Panc1 (cell line): Measurements from ENCODE around the gene TRAF2. TPM values are rescaled to one million over a fixed set of nuclear protein-coding genes. Genes with fewer than 3 reads are reported as not detected.

Experiments used
- ATAC-seq: fragments of 200-7000 bp; cut with Tn5 transposase; 2 replicates; pipeline ENCODE4 v1.9.1; 2020; ENCODE audit warnings: mild to moderate bottlenecking, moderate library complexity
- BruUV-seq: library from RNA; stranded (reverse); fragments of 400-500 nt; replicated peaks from 2 replicates; lab custom pipeline; 2021; lab: Mats Ljungman, UMichigan
- CTCF ChIA-PET: fragments of 300-600 bp; sonication (Branson Sonifier 250); formaldehyde crosslinking; loops from one replicate; lab custom pipeline; 2022; ENCODE audit warnings: antibody characterized with exemption; lab: Charles Lee
- POLR2A ChIA-PET: fragments of 300-600 bp; sonication (Branson Sonifier 250); formaldehyde crosslinking; loops from one replicate; lab custom pipeline; 2022; ENCODE audit warnings: antibody characterized with exemption; lab: Charles Lee
- DNase-seq: peaks from one replicate; pipeline ENCODE4 v3.0.0-alpha.2; 2010; ENCODE audit warnings: low read depth, low spot score
- H3K27ac ChIP-seq: 2 replicates; pipeline ENCODE4 v1.5.1; 2011; ENCODE audit warnings: mild to moderate bottlenecking, low read length, inconsistent platforms
- H3K27me3 ChIP-seq: fragments of 200-500 bp; sonication (Bioruptor generic); 2 replicates; pipeline ENCODE4 v1.6.0; 2014; ENCODE audit warnings: low read length, inconsistent platforms; ENCODE audit not compliant: control insufficient read depth, insufficient read depth
- H3K36me3 ChIP-seq: fragments of 200-500 bp; sonication (Bioruptor generic); 2 replicates; pipeline ENCODE4 v1.5.1; 2014; ENCODE audit warnings: inconsistent platforms, mild to moderate bottlenecking, low read length, moderate library complexity; ENCODE audit not compliant: control insufficient read depth, insufficient read depth
- H3K4me1 ChIP-seq: 2 replicates; pipeline ENCODE4 v1.5.1; 2011; ENCODE audit warnings: inconsistent platforms, mild to moderate bottlenecking, low read length, moderate library complexity; ENCODE audit not compliant: control insufficient read depth, insufficient read depth
- H3K4me3 ChIP-seq, 2 experiments: 2 replicates each; pipeline ENCODE4 v1.5.1; 2011 to 2012; ENCODE audit warnings: low read depth in 2 of 2, low read length in 2 of 2, mild to moderate bottlenecking in 2 of 2, inconsistent platforms in 1 of 2, moderate library complexity in 1 of 2
- H3K9me3 ChIP-seq: fragments of 200-500 bp; sonication (Bioruptor generic); 2 replicates; pipeline ENCODE4 v1.5.1; 2014; ENCODE audit warnings: low read depth, mild to moderate bottlenecking, inconsistent platforms, low read length, moderate library complexity; ENCODE audit not compliant: control insufficient read depth, insufficient read depth
- POLR2AphosphoS5 ChIP-seq: IDR thresholded peaks from 2 replicates; pipeline ENCODE4 v1.6.1; 2012; ENCODE audit warnings: mild to moderate bottlenecking, low read depth, low read length, moderate library complexity
- SIN3A ChIP-seq: IDR thresholded peaks from 2 replicates; pipeline ENCODE4 v1.6.1; 2012; ENCODE audit warnings: low read depth, mild to moderate bottlenecking, low read length, moderate library complexity, borderline replicate concordance; ENCODE audit not compliant: insufficient read depth
- TCF7L2 ChIP-seq: IDR thresholded peaks from 2 replicates; pipeline ENCODE4 v1.6.1; 2011; ENCODE audit warnings: mild to moderate bottlenecking, low read depth, low read length, inconsistent platforms
- in situ Hi-C: cut with HindIII; loops from 2 replicates; pipeline ENCODE4 v1.10.0; 2016; ENCODE audit warnings: low sequenced_read_pairs, low pct_unique_long_range_greater_than_20kb
- intact Hi-C: fragments of 100-400 bp; cut with micrococcal nuclease; formaldehyde crosslinking; loops from one replicate; pipeline ENCODE4 v1.10.0; 2022; ENCODE audit not compliant: unreplicated experiment
- total RNA-seq: library from RNA; stranded (reverse); gene quantifications from one replicate; pipeline ENCODE4 v1.2.1, GENCODE V29; 2021; ENCODE audit not compliant: unreplicated experiment
- TF ChIP-seq, protein P1 (sequence below), 2 experiments: IDR thresholded peaks; 2 replicates each; pipeline ENCODE4 v1.6.1; 2011 to 2012; ENCODE audit warnings: low read depth in 2 of 2, control low read depth in 1 of 2, low read length in 1 of 2, mild to moderate bottlenecking in 1 of 2, moderate library complexity in 1 of 2; ENCODE audit not compliant: insufficient read depth in 1 of 2
- TF ChIP-seq, protein P2 (sequence below): fragments of 450-650 bp; IDR thresholded peaks from 2 replicates; pipeline ENCODE4 v1.5.1; 2017; ENCODE audit warnings: mild to moderate bottlenecking

Gene TRAF2
- total RNA-seq, 1 experiment from 2014 or later, result 48.7 TPM

DNA sequence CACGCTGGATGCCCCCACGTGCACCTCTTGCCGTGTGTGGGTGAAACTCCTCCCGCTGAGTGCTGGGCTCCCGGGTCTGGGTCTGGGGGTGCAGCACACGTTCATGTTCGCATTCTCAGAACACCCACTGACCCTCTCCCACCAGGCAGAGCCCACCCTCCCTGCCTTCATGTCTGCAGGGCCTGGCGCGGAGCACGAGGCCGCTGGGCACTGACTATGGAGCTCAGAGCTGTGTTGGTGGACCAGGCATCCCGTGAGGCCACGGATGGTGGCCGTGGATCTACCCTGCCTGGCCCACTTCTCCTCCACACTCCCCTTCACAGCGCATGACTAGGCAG is 74.6 kb downstream of the TRAF2 start:
- no peak for DNase-seq
- ATAC-seq, result no peak
- TF ChIP-seq POLR2AphosphoS5 (no peak), TCF7L2 (no peak), SIN3A (no peak)
- TF ChIP-seq, protein P1, sequence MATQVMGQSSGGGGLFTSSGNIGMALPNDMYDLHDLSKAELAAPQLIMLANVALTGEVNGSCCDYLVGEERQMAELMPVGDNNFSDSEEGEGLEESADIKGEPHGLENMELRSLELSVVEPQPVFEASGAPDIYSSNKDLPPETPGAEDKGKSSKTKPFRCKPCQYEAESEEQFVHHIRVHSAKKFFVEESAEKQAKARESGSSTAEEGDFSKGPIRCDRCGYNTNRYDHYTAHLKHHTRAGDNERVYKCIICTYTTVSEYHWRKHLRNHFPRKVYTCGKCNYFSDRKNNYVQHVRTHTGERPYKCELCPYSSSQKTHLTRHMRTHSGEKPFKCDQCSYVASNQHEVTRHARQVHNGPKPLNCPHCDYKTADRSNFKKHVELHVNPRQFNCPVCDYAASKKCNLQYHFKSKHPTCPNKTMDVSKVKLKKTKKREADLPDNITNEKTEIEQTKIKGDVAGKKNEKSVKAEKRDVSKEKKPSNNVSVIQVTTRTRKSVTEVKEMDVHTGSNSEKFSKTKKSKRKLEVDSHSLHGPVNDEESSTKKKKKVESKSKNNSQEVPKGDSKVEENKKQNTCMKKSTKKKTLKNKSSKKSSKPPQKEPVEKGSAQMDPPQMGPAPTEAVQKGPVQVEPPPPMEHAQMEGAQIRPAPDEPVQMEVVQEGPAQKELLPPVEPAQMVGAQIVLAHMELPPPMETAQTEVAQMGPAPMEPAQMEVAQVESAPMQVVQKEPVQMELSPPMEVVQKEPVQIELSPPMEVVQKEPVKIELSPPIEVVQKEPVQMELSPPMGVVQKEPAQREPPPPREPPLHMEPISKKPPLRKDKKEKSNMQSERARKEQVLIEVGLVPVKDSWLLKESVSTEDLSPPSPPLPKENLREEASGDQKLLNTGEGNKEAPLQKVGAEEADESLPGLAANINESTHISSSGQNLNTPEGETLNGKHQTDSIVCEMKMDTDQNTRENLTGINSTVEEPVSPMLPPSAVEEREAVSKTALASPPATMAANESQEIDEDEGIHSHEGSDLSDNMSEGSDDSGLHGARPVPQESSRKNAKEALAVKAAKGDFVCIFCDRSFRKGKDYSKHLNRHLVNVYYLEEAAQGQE (IDR thresholded peaks at IDR 0.05; ENCODE audit: insufficient read depth in 1 of 2, low read depth in 2 of 2, low read length in 1 of 2), result no peak
- TF ChIP-seq, protein P2, sequence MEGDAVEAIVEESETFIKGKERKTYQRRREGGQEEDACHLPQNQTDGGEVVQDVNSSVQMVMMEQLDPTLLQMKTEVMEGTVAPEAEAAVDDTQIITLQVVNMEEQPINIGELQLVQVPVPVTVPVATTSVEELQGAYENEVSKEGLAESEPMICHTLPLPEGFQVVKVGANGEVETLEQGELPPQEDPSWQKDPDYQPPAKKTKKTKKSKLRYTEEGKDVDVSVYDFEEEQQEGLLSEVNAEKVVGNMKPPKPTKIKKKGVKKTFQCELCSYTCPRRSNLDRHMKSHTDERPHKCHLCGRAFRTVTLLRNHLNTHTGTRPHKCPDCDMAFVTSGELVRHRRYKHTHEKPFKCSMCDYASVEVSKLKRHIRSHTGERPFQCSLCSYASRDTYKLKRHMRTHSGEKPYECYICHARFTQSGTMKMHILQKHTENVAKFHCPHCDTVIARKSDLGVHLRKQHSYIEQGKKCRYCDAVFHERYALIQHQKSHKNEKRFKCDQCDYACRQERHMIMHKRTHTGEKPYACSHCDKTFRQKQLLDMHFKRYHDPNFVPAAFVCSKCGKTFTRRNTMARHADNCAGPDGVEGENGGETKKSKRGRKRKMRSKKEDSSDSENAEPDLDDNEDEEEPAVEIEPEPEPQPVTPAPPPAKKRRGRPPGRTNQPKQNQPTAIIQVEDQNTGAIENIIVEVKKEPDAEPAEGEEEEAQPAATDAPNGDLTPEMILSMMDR, result no peak
- ChIA-PET CTCF (interaction anchor here (0.7 kb wide), 1 partner anchor 13 kb away, joined by 3 read pairs; no protein-coding TSS in a partner anchor), POLR2A (no interaction called here)
- H3K4me1 ChIP-seq, result peaks cover 5% of the 10 kb centered on the region; the same call in 1 of the 2 replicates
- intact Hi-C loops, result no loop called here
- H3K4me3 ChIP-seq, result no peak overlapping the region
- BruUV-seq, result no TSS peak
- H3K9me3 ChIP-seq, result no peaks in the 10 kb centered on the region
- H3K27me3 ChIP-seq, result no peaks in the 10 kb centered on the region
- no peaks in the 10 kb centered on the region for H3K36me3 ChIP-seq
- no peak overlapping the region for H3K27ac ChIP-seq
- in situ Hi-C loops, result no loop called here

DNA sequence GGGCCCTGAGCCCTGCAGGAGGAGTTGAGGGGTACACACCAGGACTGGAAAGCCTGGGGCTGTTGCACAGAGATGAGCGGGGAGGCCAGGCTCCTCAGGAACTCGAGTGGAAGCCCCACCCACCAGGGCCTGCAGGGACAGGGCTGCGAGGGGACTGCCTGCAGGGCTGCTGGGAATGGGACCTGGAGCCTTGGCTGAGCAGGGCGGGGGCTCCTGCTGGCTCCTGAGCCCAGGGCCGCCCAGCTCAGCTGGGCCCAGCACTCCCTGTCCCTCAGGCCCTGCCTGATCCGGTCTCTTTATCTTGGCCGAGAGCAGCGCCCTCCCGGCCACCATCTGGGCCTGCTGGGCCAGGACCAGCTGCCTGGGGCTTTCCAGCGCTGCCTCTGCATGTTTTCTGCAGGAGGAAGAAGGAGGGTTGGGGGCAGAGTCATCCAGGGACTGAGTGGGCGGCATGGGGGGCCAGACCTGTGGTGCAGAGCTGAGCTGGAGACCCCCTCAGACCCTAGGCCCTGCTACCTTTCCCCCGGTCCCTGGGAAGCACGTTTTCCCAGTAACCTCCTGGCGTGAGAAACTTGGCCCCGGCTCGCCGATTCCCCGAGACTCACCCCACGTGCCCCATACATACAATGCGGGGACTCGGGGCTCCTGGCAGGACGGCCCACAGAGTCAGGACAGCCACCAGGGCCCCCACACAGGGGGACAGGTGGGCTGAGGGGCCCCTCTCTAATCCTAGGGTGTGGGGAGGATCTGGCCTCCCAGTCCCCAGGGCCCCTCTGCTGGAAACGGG is 75.2 kb downstream of the TRAF2 start:
- DNase-seq, result no peak
- no peak for TF ChIP-seq TCF7L2
- TF ChIP-seq, protein P2, result no peak
- TF ChIP-seq, protein P1 (IDR thresholded peaks at IDR 0.05; ENCODE audit: insufficient read depth in 1 of 2, low read depth in 2 of 2, low read length in 1 of 2), result no peak
- Histone ChIP-seq H3K9me3 (no peaks in the 10 kb centered on the region), H3K4me1 (peaks cover 5% of the 10 kb centered on the region; the same call in 1 of the 2 replicates), H3K27ac (no peak overlapping the region), H3K27me3 (no peaks in the 10 kb centered on the region), H3K36me3 (no peaks in the 10 kb centered on the region), H3K4me3 (no peak overlapping the region)
- ChIA-PET CTCF (interaction anchor here (0.7 kb wide), 1 partner anchor 14 kb away, joined by 3 read pairs; no protein-coding TSS in a partner anchor), POLR2A (no interaction called here)
- no TSS peak for BruUV-seq
- in situ Hi-C loops (no loop called here), intact Hi-C loops (no loop called here)
- no peak; the same call in 1 of the 2 replicates for ATAC-seq
